ENCODE results near the gene BLOC1S4.
"Not testable (repeated sequence)": the region's sequence is repeated elsewhere in the genome, so short reads cannot be mapped to it uniquely, and the experiment has no call there.

BLOC1S4 gene

DNA sequence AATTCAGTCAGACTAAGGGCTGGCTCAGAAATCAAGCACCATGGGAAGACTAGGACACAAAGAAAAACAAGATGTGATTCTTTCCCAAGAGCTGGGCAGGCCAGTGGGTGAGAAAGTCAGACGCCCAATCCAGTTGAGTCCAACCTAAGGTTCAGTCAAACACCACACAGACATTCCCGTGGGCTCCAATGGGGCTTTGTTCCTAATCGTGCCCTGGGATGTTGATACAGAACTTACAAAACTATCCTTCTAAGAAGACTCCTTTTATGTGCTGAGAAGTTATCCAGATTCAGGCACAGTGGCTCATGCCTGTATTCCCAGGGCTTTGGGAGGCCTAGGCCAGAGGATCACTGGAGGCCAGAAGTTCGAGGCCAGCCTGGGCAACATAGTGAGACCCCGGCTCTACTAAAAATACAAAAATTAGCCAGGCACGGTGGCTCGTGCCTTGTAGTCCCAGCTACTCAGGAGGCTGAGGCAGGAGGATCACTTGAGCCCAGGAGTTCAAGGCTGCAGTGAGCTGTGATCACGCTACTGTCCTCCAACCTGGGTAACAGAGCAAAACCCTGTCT is 3.7 kb downstream of the BLOC1S4 start:
- DNase-seq: no peak

DNA sequence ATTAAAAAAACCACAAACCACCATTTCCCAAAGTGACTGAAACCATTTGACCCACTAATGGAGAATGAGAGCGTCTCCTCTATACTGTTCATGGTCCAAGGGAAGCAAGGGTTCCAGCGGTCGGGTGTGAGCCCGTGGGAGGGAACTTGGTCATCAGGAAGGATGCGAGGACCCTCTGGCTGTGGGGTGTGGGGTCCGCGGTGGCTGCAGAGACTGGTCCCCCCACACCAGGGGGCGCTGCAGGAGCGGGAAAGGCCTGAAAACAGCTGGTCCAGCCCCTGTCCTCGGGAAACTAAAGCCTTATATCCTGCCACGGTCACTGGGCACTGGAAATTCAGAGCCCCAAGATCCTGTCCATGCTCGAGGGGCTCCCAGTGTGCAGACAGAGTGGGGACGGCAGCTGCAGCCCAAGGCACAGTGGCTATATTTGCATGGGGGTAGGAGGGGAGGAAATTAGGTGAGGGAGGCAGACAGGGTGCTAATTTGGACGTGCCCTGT is 4.3 kb downstream of the BLOC1S4 start:
- DNase-seq: peak; percentile 69 to 74

DNA sequence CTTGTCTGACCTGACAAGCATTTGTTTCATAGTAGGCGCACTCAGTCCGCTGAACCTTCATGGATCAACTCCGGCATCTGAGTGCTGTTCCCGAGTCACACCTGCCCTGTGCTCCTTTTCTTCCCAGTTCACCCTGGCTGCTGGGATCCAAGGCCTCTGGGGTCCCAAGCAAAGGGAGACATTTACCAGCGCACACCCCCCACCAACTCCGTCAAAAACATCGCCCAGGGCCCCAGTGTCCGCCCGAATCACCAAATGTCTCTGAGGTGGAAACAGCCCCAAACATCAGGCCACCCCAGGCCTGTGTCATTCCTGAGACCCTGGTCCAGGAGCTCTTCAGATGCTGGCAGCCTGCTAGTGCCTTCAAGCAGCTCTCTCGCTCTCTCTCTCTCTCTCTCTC is 5.1 kb downstream of the BLOC1S4 start:
- no peak for DNase-seq

DNA sequence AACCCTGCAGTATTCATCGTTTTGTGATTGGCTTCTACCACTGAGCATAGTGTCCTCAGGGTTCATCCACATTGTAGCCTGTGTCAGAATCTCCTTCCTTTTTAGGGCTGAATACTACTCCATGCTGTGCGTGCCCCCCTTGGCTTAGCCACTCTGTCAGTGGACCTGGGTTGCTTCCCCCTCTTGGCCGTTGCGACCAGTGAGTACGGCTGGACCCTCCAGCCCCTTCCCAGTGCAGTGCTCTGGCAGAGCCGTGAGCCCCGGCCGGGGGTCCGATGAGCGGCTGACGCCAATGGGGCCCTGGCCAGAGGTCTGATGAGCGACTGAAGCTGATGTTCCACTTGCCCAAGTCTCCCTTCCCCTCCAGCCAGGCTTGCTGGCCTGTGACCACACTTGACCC is 6.9 kb downstream of the BLOC1S4 start:
- no peak for DNase-seq

DNA sequence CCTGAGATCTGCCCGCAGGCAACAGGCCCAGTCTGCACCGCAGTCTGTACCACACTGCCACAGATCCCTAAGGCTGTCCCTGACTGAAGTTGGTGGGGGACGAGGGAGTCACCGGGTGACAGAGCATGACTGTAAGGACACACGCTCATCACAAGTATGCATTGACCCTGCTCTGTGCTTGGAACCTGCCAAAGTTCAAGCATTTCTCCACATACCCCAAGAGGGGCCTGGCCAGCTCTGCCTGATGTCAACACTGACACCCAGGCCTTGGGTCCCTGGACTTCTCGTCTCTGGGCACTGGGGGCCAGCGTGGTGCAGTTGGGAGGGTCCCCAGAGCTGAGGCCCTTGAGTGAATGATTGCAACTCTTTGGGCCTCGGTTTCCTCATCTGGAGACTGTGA is 7.9 kb downstream of the BLOC1S4 start:
- no peak for DNase-seq

DNA sequence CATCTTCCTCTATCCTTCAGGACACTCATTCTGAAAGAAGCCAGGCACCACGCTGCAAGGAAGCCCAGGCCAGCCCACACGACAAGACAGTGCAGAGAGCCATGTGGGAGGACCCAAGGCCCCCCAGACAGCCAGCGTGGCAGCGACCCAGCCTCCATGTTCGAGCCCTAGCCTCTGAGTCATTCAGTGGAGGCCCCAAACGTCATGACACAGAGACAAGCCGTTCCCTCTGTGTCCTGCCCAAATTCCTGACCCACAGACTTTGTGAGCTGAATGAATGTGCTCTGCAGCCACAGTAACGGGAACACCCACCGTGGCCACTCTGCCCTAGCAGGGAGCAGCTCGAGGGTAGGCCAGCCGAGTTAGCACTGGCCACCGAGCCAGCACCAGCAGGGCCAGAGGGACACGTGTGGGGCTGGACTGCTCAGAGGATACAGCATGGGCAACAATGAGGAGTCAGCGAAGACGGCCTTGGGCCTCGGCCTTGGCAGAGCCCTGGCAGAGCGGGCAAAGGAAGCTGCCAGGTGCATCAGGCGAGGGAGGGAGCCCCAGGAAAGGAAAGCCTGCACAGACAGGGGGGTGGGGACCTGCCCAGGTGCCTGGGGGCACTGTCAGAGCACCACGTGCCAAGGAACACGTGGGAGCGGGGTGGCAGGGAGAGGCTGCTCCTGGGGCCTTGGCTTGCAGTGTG is 8.6 kb downstream of the BLOC1S4 start:
- no peak for DNase-seq

DNA sequence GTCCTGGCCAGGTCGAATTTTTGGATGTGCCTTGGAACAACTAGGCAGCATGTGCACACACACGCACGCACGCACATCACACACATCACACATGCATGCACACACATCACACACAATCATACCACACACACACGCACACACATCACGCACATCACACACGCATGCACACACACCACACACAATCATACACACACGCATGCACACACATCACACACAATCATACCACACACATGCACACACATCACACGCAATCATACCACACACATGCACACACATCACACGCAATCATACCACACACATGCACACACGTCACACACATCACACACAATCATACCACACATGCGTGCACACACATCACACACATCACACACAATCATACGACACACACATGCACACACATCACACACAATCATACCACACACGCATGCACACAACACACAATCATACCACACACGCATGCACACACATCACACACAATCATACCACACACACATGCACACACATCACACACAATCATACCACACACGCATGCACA is 9.5 kb downstream of the BLOC1S4 start:
- not testable (repeated sequence) for DNase-seq

DNA sequence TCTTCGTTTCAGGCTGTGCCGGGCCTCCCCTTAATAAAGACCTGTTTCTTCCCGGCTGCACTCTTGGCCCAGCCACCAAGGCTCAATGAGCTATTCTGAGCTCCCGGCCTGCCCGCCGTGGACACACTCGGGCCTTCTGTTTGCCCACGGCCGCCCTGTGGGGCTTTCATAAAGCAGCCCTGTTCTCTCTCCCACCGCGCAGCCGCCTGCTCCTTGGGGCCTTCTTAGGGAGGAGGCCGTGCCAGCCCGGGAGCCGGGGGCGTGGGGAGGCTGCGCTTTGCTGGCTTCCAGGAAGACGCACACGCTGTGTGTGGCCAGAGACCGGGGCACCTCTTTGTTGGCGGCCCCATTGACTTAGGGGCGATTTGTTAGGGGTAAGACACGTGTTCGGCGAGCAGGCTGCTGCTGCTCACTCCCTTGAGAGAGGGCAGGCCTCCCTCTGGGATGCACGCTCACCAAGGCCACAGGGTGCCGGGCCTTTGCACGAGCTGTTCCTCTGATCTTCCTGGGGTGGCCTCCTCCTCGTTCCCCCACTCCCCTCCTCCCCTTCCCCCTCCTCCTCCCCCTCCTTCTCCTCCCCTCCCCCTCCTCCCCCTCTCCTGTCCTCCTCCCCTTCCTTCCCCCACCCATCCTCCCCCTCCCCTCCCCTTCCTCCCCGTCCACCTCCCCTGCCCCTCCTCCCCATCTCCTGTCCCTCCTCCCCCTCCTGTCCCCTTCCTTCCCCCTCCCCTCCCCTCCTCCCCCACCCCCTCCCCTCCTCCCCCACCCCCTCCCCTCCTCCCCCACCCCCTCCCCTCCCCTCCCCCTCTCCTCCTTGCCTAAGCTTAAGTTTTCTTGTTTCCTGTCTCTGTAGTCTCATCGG is 11.3 kb downstream of the BLOC1S4 start:
- DNase-seq: no peak

DNA sequence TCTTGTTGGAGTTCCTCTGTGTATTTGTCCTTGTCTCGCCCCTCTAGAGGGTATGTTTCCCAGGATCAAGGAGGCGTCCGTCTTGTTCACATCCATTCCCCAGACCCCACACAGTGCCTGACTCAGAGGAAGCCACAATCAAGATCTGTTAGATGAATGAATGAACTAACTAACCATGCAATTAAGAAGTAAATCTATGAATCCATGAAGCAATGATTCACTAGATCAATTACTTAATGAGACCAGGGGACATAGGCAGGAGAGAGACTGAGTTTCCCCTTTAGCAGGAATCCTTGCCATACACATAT is 11.9 kb downstream of the BLOC1S4 start:
- DNase-seq: no peak

DNA sequence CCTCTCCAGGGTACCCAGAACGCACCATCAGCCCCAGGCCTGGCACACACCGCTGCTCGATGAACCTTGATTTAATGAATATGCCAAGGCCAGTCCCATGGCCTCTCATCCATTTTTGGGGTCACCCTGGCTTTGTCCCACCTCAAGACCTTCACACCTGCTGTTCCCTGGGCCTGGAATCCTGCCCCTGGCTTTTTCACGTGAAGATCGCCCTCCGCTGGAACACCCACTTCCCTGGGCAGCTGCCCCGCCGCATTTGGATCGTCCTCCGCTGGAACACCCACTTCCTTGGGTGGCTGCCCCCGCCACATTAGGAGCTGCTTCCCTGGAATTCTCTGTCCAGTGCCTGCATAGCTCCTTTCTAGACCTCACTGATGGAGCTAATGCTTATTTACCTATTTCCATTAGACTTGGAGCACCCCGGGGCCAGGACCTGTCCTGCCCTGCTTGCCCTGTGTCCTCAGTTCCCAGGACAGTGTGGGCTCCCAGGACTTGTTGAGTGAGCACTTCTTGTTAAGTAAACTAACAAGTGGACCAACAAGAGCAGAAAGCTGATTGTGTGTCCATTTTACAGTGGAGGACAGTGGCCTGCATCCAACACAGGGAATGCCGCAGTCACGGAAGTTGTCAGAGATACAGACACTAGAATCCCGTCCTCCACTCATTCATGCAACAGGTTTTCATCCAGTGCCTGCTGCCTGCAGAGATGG is 12.5 kb downstream of the BLOC1S4 start:
- no peak for DNase-seq

DNA sequence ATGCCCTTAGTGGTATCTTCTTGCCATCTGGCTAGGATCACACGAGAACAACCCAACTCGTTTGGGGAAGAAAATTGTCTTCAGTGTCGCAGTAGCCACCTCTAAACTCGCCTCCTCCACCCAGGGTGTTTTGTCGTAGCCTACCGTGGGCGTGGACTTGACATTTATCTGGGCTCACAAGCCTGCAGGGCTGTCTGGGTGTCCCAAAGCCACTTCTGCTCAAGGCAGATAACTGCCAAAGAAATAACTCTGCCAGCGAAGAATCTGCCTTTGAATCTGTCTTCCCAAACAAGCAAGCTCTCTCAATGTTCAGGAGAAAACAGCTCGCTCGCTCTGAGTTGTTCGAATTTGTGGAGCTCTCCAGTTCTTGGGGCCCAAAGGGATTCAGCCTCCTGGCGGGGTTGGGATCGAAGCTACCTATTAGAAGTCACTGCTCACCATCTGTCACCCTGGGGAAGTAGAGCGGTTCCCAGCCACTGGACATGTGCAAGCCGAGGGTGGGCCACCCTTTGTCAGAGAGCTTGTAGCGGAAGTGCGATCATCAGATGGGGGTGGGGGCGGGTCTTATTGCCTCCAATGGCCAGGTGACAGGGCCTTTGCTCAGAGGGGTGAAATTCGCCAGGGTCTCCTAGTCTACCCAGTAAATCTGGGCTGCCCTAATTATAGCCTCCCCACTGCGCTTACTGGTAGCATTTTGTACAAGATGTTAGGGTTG is 14.8 kb downstream of the BLOC1S4 start:
- no peak for DNase-seq

DNA sequence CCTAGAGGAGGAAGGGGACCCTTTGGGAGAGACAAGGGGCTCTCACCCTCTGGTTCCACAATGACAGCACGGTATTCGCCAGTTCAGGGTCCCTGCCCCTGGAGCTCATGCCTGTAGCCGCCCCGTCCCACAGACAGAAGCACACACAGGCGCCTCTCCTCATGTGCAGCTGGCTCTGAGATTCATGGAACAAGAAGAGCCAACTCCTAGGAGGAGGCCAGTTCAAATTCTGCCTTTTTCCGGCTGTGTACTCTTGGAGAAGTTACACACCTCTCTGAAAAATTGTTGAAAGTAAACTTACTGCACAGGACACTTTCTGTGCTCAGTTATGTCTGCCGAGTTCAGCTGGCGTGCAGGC is 15.3 kb downstream of the BLOC1S4 start:
- DNase-seq: no peak

DNA sequence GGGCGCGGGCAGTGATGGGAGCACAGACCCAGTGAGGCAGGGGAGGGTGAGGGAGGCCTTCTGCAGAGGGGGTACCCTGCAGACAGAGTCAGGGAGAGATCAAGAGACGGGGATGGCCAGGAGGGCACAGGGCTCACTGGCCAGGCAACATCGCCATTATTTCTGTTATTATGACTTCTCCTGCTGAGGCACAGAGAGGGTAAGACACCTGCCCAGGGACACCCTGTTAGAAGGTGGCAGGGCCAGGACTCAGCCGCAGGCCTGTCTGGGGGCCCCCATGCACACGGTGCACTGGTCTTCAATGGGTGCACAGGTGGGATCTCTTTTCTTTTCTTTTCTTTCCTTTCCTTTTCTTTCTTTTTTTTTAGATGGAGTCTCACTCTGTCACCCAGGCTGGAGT is 15.8 kb downstream of the BLOC1S4 start:
- no peak for DNase-seq

DNA sequence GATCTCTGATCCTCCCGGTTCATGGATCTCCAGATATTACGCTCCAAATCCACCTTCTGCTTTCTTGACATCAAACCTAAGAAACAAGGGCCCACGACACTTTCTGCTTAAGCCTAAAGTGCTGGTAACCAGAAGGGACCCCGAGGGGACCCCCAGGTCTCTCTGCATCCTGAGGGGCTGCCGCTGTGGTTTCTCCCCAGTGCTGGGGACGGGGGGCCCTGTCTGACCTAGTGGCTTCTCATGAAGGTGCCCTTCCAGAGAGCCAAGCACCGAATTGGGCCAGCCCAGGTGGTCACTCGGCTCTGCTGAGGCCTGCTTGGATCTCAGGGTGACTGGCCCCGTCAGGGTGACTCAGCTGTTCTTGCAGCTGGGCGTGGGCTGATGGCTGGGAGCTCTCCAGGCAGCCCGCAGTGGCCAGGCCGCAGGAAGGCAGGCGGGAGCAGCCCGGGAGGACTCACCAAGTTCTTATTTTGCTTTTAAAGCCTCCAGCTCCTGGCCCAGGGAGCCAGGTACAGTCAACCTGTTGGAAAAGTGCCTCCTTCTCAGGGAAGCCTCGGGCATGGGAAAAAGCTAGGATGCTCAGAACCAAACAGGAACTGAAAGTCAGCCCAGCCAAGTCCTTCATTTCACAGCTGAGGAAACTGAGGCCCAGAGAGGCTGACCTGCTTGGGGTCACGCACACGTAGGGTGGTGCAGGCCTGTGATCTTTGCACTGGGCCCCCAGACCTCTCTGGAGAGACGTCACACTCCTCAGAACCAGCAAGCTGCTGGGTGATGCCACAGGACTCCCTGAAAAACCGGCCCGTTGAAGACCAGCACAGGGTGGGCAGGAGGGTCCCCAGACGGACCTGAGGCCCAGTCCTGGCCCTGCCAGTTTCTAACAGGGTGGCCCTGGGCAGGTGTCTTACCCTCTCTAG is 16.7 kb downstream of the BLOC1S4 start:
- no peak for DNase-seq

DNA sequence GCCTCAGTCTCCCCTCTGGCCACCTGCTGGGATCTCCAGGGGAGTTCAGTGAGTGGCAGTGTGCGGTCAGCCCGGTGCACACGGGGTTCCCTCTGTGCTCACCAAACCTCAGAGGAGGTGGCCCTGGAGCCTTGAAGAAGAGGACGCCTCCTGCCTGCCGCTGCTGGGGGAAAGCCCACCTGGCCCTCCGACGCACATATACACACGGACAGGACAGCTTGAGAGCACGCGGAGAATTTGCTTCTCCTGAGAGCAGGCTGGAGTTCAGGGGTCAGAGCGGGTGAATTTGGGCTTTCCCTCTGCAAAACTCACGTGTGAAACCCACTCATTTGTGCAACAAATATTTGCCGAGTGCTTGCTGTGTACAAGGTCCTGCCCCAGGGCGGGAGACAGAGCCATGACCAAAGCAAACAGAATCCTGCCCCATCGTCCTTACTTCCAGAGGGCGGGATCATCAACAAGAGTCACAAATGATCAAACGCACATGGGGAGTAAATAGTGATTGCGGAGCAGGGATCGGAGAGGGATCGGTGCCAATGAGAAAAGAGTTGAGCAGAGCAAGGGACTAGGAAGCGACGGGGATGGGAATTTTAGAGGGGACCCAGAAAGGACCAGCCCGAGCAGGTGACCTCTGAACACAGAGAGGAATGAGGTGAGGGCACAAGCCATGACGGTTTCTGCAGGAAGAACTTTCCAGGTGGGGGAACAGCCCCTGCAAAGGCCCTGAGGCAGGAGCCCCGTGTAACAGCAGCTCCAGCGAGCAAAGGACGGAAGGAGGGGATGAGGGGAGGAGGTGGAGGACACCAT is 17.6 kb downstream of the BLOC1S4 start:
- no peak for DNase-seq

DNA sequence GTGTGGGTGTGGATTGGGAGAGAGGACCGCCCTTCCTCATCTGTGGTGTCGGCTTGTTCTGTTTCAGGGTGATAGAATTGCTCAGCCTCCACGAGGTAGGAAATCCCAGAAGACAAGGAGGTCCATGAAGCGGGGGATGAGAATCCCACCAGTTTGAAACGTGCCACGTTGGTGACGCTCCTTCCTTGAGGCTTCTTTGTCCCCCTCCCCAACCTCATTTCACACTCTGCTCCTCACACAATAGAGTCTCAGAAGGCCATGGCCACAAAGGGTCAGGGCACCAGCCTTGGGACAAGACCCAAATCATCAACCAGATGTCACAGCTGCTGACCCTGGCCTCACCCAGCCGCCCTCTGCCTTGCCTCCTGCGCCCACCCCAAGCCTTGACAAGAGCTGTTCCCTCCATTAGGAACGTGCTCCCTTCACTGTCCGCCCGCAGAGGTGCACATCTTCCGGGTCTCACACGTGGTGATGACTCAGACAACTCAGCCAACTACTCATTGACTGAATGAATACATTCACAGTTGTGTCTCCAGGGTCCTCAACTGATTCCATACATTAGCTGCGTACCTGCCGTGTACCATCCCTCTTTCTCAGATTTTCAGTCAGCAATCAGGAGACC is 18.3 kb downstream of the BLOC1S4 start:
- no peak for DNase-seq

DNA sequence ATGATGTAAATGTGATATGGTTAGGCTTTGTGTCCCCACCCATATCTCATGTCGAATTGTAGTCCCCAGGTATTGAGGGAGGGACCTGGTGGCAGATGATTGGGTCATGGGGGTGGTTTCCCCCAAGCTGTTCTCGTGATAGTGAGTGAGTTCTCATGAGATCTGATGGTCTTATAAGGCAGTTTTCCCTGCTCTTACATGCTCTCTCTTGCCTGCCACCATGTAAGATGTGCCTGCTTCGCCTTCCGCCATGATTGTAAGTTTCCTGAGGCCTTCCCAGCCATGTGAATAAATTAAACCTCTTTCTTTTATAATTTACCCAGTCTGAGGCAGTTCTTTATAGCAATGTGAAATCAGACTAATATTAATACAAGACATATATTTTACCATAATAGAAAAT is 23.9 kb downstream of the BLOC1S4 start:
- no peak for DNase-seq

DNA sequence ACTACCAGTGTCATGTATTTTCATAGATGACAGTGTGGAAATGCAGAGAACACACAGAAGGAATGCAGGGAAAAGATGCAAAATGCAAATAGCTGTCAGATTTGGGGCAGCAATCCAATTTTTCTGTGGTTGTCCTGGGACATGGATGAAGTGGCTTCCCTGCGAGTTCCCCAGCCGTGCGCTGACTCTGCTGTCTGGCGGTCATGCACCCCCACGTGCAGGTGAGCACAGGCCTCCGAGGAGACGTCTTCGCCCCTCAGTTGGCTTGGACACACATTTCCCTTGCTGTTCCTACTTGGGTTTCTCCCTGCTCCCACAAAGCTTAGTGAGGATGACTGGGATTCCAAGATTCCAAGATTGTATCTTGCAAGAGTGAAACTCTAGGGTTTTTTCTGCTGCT is 24.4 kb downstream of the BLOC1S4 start:
- DNase-seq: no peak

DNA sequence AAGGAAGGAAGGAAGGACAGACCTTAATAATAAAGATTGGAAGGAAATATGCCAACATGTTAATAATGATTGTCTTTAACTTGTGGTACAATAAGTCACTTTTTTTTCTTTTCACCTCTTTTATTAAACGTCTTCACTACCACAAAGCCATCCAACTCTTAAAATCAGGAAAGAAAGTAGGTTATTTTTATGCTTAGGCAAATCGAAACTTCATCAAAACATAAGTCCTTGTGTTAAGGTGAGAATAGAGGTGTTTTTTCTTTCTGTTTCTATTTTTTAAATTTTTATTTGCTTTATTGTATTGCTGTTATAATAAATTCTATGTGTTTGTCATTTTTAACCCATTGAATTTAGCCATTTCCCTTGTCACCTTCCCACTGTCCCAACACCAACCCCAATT is 26.5 kb downstream of the BLOC1S4 start:
- no peak for DNase-seq

DNA sequence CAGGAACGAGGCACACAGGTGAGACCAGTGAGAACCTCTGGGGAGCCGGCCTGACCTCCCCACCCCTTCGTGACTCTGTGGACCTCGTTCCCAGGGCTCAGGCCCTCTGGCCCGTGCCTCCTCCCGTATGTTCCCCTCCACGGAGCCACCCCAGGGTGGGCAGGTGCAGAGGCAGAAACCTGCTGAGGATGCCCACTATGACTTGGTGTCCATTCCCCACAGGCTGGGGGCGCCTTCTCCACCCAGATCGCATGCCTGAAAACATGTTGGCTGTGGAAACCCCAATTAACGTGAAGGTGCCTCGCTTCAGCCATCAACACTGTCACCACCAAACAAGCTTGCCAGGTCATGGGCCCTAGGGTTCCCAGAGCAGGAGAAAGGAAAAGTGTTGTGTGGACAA is 27.0 kb downstream of the BLOC1S4 start:
- DNase-seq: no peak

All from NCI-H2081 (cell line).